HG02798 (cell line): Measurements from ENCODE around the gene TRIM27.
"Not testable (repeated sequence)": the region's sequence is repeated elsewhere in the genome, so short reads cannot be mapped to it uniquely, and the experiment has no call there.

Experiments used
- ATAC-seq: cut with Tn5 transposase; IDR thresholded peaks from one replicate; pipeline ENCODE4 v1.9.1; 2021; ENCODE audit warnings: mild to moderate bottlenecking; ENCODE audit not compliant: unreplicated experiment, poor library complexity

Gene TRIM27

GRCh38 chr6:28900577-28901256 lies 23.1 kb downstream of the TRIM27 start:
- ATAC-seq: no peak

- ATAC-seq: no peak
Observed at GRCh38 chr6:28898710-28898965, 25.1 kb downstream of the TRIM27 start.

- no peak for ATAC-seq
Observed at GRCh38 chr6:28897369-28897745, 26.4 kb downstream of the TRIM27 start.

DNA sequence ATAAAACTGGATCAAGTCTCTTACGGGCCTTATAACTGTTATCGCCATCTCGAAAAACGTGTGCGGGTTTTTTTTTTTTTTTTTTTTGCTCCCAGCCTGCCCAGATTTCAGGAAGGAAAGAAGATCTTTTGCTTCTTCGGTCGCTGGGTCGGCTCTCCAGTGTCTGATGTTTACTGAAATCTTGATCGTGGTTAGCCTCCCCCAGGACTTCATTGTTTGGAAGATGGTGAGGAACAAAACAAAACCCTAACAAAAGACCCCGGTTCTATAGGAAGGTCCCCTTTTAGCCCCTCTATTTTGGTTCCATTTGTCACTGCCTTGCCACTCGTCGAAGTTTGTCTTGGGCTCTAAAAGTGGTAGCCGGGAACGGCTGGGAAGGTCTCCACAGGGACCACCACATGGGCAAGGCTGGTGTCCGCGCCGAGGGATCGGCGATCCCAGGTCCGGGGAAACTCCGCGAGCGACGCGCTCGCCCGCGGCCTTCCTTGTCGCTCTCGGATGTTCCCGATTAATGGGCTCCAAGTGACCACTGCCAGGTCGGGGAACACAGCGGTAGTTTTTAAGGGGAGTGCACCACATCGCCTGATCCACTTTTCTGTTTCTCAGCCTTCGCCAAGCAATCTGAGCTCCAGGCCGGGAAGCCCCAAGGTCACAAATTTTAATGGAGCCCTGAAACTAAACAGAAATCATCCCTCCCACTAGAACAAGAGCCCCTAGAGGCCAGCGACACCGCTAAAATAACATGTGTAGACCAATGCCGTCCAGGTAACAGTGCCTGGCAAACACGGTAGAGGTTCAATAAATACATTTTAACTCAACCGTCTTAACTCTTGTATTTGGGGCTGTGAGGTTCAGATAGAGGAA lies 27.0 kb downstream of the TRIM27 start:
- peak; percentile 10 for ATAC-seq

DNA sequence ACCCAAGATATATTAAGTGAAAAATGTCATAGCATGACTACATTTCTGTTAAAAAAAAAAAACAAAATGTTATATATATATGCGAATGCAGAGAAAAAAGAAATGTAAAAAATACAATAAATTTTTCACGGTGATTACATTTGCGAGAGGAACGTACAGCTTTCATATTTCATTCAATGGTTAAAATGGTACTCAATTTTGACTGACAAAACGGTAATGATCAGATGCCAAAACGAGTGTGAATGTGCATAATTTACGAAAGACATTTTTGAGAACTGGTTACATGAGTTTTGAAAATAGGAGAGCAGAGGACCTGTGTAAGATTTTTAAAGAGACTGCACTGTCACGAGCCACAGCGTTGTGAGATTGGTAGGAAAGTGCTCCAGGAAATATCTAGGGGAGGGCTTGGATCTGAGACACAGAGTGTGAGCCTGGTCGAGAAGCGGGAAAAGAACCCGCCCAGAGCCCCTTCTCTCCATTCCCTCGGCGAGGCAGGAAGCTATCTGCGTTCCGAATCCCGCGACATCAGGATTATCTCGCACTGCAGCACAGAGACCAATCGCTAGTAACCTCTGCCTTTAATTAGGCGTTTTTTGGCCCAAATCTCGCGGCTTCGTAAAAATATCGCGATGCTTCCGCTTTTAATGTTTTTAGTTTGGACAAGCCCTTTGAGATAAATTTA lies 28.5 kb downstream of the TRIM27 start:
- ATAC-seq: peak; percentile 70

GRCh38 chr6:28893172-28893799 lies 30.5 kb downstream of the TRIM27 start:
- ATAC-seq: no peak

DNA sequence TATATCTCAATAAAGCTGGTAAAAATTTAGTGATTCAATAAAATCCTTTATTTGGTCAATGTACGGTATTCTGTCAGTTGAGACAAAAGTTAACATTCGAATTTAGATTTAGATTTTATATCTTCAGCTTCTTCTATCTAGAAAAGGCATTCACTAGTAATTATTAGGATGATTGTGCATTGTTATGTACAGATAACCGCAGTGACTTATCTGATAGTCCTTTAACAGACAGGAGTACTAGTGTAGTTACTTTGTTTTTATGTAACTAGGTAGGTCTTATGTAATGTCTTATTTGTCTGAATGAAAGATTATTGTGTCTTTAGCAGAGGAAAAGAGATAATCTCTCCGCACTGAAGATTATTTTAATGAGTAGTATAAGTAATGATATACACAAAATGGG lies 31.3 kb downstream of the TRIM27 start:
- ATAC-seq: no peak

GRCh38 chr6:28887796-28888496 lies 35.8 kb downstream of the TRIM27 start:
- ATAC-seq: no peak

GRCh38 chr6:28886079-28886439 lies 37.7 kb downstream of the TRIM27 start:
- ATAC-seq: no peak

GRCh38 chr6:28884423-28885131 lies 39.2 kb downstream of the TRIM27 start:
- no peak for ATAC-seq

GRCh38 chr6:28880894-28881780 lies 42.6 kb downstream of the TRIM27 start:
- no peak for ATAC-seq

DNA sequence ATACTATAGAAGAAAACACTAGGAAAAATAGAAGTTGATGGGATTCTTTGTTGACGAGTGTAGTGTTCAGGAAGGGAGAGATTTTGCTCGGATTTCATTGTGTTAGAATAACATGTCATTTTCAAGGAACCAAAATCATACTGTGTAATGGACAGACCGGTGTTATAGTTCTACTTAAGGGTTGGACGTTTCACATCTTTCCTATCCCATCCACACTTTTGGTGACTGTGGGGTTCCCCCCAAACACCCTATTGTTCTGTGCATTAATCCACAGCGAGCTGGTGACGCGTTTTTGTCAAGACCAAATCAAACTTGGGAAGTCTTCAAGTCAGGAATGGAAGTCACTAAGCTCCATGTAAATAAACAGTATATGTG lies 43.3 kb downstream of the TRIM27 start:
- no peak for ATAC-seq

- ATAC-seq: no peak
Observed at GRCh38 chr6:28876710-28877109, 47.1 kb downstream of the TRIM27 start.

DNA sequence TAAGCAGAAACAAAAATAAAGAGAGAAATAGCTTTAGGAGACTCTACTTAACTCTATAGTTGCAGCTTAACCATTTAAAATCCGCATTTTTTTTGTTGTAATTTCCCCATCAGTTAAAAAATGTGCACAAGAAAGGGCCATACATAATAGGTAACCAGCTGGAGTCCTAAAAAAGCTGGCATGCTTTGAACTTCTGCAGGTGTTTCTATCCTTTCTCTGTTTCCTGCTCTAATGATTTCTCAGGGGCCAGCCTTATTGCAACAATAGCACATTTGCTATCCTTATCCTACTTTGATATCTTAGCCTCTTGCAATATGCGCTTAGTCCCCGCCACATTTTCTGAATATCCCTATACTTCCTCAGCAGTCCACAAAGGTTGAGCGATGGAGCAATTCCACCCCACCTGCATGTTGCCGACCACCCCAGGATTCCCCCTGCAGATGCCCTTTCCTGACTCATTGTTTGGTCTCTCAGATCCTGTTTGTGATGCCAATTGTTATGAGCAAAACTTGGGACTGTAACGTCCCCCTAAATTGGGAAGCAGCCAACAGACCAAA lies 48.5 kb downstream of the TRIM27 start:
- ATAC-seq: no peak

DNA sequence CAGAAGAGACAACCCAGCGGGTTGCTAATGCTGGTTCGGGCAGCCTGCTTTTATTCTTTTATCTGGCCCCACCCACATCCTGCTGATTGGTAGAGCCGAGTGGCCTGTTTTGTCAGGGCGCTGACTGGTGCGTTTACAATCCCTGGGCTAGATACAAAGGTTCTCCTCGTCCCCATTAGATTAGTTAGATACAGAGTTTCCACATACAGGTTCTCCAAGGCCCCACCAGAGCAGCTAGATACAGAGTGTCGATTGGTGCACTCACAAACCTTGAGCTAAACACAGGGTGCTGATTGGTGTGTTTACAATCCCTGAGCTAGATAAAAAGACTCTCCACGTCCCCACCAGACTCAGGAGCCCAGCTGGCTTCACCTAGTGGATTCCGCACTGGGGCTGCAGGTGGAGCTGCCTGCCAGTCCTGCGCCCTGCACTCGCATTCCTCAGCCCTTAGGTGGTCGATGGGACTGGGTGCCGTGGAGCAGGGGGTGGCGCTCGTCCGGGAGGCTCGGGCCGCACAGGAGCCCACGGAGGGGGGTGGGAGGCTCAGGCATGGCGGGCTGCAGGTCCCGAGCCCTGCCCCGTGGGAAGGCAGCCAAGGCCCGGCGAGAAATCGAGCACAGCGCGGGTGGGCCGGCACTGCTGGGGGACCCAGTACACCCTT lies 51.5 kb downstream of the TRIM27 start:
- ATAC-seq: not testable (repeated sequence)

- ATAC-seq: no peak
Observed at GRCh38 chr6:28871335-28872156, 52.2 kb downstream of the TRIM27 start.

DNA sequence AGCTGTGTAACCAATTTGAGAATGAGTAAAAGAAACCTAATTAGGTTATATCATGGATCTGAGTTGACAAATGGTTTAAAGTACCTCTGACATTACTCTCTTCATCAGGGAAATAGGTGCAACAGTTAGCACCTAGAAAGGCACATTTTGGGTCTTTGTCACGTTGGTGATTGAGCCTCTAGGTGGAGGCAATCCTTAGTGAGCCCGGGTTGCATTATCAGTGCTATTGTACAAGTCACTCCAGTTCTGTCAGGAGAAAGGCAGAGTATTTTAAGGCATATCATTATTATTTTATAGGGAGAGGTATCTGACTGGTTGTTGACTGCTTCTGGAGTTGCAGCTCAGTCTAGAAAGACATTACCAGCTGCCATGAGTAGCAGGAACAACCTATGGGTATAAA lies 54.9 kb downstream of the TRIM27 start:
- no peak for ATAC-seq
